HG03378 (cell line): ENCODE measurements around the gene TMPRSS11D.

Experiments
- ATAC-seq: cut with Tn5 transposase; IDR thresholded peaks from one replicate; pipeline ENCODE4 v1.9.1; 2021; ENCODE audit warnings: mild to moderate bottlenecking, moderate library complexity; ENCODE audit not compliant: unreplicated experiment

TMPRSS11D gene

GRCh38 chr4:67883902-67884301, at the start of gene TMPRSS11D:
Gene TMPRSS11D, minus strand, starts transcription at chr4:67884002. Its CDS starts 69 bp downstream, at chr4:67883933.
- no peak for ATAC-seq

- ATAC-seq: no peak
Observed at GRCh38 chr4:67933038-67933437, 49.2 kb upstream of the TMPRSS11D start.

- no peak for ATAC-seq
Observed at GRCh38 chr4:67931256-67931655, 47.5 kb upstream of the TMPRSS11D start.

- no peak for ATAC-seq
Observed at GRCh38 chr4:67929426-67929825, 45.6 kb upstream of the TMPRSS11D start.

- ATAC-seq: no peak
Observed at GRCh38 chr4:67928546-67928945, 44.7 kb upstream of the TMPRSS11D start.

- no peak for ATAC-seq
Observed at GRCh38 chr4:67927251-67927650, 43.4 kb upstream of the TMPRSS11D start.

GRCh38 chr4:67926485-67926884, 42.7 kb upstream of the TMPRSS11D start:
- no peak for ATAC-seq

- ATAC-seq: no peak
Observed at GRCh38 chr4:67922697-67923096, 38.9 kb upstream of the TMPRSS11D start.

GRCh38 chr4:67918428-67918827, 34.6 kb upstream of the TMPRSS11D start:
- no peak for ATAC-seq

GRCh38 chr4:67915400-67915966, 31.7 kb upstream of the TMPRSS11D start:
- ATAC-seq: no peak

GRCh38 chr4:67912080-67912479, 28.3 kb upstream of the TMPRSS11D start:
- no peak for ATAC-seq

- no peak for ATAC-seq
Observed at GRCh38 chr4:67911638-67912037, 27.8 kb upstream of the TMPRSS11D start.

GRCh38 chr4:67911141-67911540, 27.3 kb upstream of the TMPRSS11D start:
- no peak for ATAC-seq

- ATAC-seq: no peak
Observed at GRCh38 chr4:67910585-67910905, 26.7 kb upstream of the TMPRSS11D start.

GRCh38 chr4:67909905-67910584, 26.2 kb upstream of the TMPRSS11D start:
- no peak for ATAC-seq

- ATAC-seq: no peak
Observed at GRCh38 chr4:67907650-67908049, 23.8 kb upstream of the TMPRSS11D start.

GRCh38 chr4:67899096-67899495, 15.3 kb upstream of the TMPRSS11D start:
- ATAC-seq: no peak

GRCh38 chr4:67897686-67898085, 13.9 kb upstream of the TMPRSS11D start:
- ATAC-seq: no peak

- no peak for ATAC-seq
Observed at GRCh38 chr4:67896421-67897065, 12.7 kb upstream of the TMPRSS11D start.

GRCh38 chr4:67894659-67895058, 10.9 kb upstream of the TMPRSS11D start:
- no peak for ATAC-seq

GRCh38 chr4:67892905-67893304, 9.1 kb upstream of the TMPRSS11D start:
- no peak for ATAC-seq

- no peak for ATAC-seq
Observed at GRCh38 chr4:67892253-67892652, 8.5 kb upstream of the TMPRSS11D start.
